ENCODE results near the gene GRIN2A.

The GRIN2A gene

DNA sequence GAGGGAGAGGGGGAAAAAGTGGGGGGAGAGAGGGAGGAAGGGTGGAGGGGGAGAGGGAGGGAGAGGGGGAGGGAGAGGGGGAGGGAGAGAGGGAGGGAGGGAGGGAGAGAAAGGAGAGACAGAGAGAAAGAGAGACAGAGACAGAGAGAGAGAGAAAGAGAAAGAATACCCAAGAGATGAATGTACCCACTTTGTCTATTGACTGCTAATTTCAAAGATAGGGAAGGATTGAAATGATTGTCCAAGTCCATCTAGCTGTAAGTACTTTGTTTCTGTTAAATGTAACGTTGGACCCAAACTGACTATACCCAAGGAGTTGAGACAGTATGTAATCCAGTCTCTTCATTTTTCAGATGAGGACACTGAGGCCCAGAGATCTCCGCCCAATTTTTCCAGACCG is 374.9 kb downstream of the GRIN2A start:
- H3K36me3 ChIP-seq (ENCODE audit: insufficient read depth, low read length), result no peaks in the 10 kb centered on the region

DNA sequence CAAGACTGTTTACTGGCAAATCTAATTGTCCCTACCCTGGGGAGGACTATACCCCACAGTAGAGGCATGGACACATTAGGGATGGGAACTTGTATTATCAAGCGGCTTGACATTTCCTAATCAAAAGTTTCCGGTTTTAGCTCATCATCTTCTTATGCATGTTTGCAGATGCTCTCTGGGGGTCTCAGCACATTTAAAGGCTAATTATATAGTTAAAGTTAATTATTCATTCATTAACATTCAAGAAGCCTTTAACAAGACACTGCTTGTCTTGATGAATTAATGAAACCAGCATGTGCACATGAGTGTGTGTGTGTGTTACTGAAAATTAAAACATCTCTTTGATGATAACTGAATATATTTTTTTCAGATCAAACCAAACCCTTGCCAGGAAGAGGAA is 377.1 kb downstream of the GRIN2A start:
- Histone ChIP-seq H3K4me3 (ENCODE audit: low read depth, low read length) (no peak overlapping the region), H3K27me3 (ENCODE audit: insufficient read depth, low read length) (no peaks in the 10 kb centered on the region), H3K79me2 (ENCODE audit: control insufficient read depth, insufficient read depth, low read length, unreplicated experiment) (no peaks in the 10 kb centered on the region), H3K4me1 (ENCODE audit: control insufficient read depth, insufficient read depth, low read length, unreplicated experiment) (no peaks in the 10 kb centered on the region), H3K36me3 (ENCODE audit: insufficient read depth, low read length) (no peaks in the 10 kb centered on the region), H2AFZ (ENCODE audit: low read length, unreplicated experiment) (no peak overlapping the region), H3K27ac (ENCODE audit: low read depth, low read length) (no peak overlapping the region)

More for the DNA sequence above, 374.9 kb downstream of the GRIN2A start:
- Histone ChIP-seq H3K4me1 (ENCODE audit: control insufficient read depth, insufficient read depth, low read length, unreplicated experiment) (no peaks in the 10 kb centered on the region), H3K27me3 (ENCODE audit: insufficient read depth, low read length) (no peaks in the 10 kb centered on the region), H2AFZ (ENCODE audit: low read length, unreplicated experiment) (no peak overlapping the region), H3K27ac (ENCODE audit: low read depth, low read length) (no peak overlapping the region), H3K79me2 (ENCODE audit: control insufficient read depth, insufficient read depth, low read length, unreplicated experiment) (no peaks in the 10 kb centered on the region), H3K4me3 (ENCODE audit: low read depth, low read length) (no peak overlapping the region)

DNA sequence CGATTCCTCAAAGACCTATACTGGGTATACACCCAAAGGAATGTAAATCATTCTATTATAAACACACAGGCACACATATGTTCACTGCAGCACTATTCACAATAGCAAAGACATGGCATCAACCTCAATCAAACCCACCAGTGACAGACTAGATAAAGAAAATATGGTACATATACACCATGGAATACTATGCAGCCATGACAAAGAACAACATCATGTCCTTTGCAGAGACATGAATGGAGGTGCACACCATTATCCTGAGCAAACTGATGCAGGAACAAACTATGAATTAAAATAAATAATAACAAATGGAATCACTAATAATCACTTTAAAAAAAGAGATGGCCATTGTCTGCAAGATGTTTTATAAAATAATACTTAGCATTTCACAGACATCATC is 380.1 kb downstream of the GRIN2A start:
- no peaks in the 10 kb centered on the region for H3K4me1 ChIP-seq (ENCODE audit: control insufficient read depth, insufficient read depth, low read length, unreplicated experiment)
- no peak overlapping the region for H3K4me3 ChIP-seq (ENCODE audit: low read depth, low read length)
- H3K27me3 ChIP-seq (ENCODE audit: insufficient read depth, low read length), result no peaks in the 10 kb centered on the region
- no peaks in the 10 kb centered on the region for H3K79me2 ChIP-seq (ENCODE audit: control insufficient read depth, insufficient read depth, low read length, unreplicated experiment)
- H3K27ac ChIP-seq (ENCODE audit: low read depth, low read length), result no peak overlapping the region
- H2AFZ ChIP-seq (ENCODE audit: low read length, unreplicated experiment), result no peak overlapping the region
- no peaks in the 10 kb centered on the region for H3K36me3 ChIP-seq (ENCODE audit: insufficient read depth, low read length)

DNA sequence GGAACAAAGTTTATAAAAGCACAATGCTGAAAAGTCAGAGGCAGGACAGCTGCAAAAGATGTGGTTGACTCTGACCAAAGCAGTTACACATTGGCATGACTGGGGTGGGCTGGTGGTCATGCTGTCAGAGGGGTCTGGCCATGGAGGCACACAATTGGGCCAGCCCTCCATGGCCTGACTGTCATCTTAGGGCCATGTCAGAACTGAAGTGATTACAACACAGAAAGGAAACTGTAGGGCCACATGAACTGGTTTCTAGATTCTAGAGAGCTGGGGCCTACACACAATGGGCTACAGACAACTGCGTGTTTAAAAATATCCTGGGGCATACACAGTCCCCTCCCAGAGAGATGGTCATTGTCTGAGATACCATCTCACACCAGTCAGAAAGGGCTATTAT is 380.6 kb downstream of the GRIN2A start:
- no peaks in the 10 kb centered on the region for H3K79me2 ChIP-seq (ENCODE audit: control insufficient read depth, insufficient read depth, low read length, unreplicated experiment)
- H3K27me3 ChIP-seq (ENCODE audit: insufficient read depth, low read length), result no peaks in the 10 kb centered on the region
- no peak overlapping the region for H2AFZ ChIP-seq (ENCODE audit: low read length, unreplicated experiment)
- no peak overlapping the region for H3K4me3 ChIP-seq (ENCODE audit: low read depth, low read length)
- no peaks in the 10 kb centered on the region for H3K36me3 ChIP-seq (ENCODE audit: insufficient read depth, low read length)
- no peaks in the 10 kb centered on the region for H3K4me1 ChIP-seq (ENCODE audit: control insufficient read depth, insufficient read depth, low read length, unreplicated experiment)
- H3K27ac ChIP-seq (ENCODE audit: low read depth, low read length), result no peak overlapping the region

DNA sequence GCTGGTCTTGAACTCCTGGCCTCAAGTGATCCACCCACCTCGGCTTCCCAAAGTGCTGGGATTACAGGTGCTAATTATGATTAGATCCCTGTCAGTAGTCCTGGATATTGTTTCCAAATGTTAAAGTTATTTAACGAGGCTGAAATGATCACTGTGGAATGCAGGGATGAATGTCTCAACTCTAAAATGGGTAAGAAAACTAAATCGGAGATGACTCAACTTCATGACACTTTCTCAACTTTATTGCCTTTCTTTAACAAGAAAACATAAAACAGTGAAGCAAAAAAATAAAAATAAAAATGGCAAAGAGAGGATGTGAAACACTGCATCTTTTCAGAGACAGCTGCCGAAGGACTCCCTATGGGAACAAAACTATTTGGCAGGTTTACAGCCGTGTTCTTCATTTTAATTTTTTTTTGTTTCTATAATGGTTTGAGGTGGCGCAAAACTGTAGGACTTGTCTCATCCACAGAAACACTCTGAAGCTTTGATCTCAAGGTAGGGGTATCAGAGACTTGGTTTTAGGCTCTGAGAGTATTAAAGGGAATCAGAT is 382.0 kb downstream of the GRIN2A start:
- Histone ChIP-seq H3K27me3 (ENCODE audit: insufficient read depth, low read length) (no peaks in the 10 kb centered on the region), H3K27ac (ENCODE audit: low read depth, low read length) (no peak overlapping the region), H3K79me2 (ENCODE audit: control insufficient read depth, insufficient read depth, low read length, unreplicated experiment) (no peaks in the 10 kb centered on the region), H3K36me3 (ENCODE audit: insufficient read depth, low read length) (no peaks in the 10 kb centered on the region), H2AFZ (ENCODE audit: low read length, unreplicated experiment) (no peak overlapping the region), H3K4me3 (ENCODE audit: low read depth, low read length) (no peak overlapping the region), H3K4me1 (ENCODE audit: control insufficient read depth, insufficient read depth, low read length, unreplicated experiment) (no peaks in the 10 kb centered on the region)

DNA sequence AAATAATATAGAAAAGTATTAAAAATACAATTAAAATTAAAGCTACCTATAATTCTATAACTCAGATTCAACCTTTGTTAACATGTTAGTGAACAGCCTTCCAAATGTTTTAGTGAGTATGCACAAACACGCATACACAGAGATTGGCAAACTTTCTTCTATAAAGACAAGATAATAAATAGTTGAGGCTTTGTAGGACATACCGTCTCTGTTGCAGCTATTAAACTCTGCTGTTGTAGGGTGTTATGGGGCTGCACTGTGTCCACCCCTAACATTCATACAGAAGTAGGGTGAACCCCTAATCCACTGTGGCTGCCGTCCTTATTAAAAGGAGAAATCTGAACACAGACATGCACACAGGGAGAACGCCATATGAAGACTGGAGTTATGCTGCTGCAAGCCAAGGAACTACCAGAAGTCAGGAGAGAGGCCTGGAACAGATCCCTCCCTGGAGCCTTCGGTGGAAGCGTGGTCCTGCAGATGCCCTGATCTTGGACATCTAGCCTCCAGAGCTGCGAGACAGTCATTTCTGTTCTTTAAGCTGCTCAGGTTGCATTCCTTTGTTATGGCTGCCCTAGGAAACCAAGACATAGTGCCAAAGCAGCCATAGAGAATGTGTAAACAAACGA is 383.2 kb downstream of the GRIN2A start:
- Histone ChIP-seq H3K27ac (ENCODE audit: low read depth, low read length) (no peak overlapping the region), H2AFZ (ENCODE audit: low read length, unreplicated experiment) (no peak overlapping the region), H3K79me2 (ENCODE audit: control insufficient read depth, insufficient read depth, low read length, unreplicated experiment) (no peaks in the 10 kb centered on the region), H3K27me3 (ENCODE audit: insufficient read depth, low read length) (no peaks in the 10 kb centered on the region), H3K4me3 (ENCODE audit: low read depth, low read length) (no peak overlapping the region), H3K36me3 (ENCODE audit: insufficient read depth, low read length) (no peaks in the 10 kb centered on the region), H3K4me1 (ENCODE audit: control insufficient read depth, insufficient read depth, low read length, unreplicated experiment) (no peaks in the 10 kb centered on the region)

DNA sequence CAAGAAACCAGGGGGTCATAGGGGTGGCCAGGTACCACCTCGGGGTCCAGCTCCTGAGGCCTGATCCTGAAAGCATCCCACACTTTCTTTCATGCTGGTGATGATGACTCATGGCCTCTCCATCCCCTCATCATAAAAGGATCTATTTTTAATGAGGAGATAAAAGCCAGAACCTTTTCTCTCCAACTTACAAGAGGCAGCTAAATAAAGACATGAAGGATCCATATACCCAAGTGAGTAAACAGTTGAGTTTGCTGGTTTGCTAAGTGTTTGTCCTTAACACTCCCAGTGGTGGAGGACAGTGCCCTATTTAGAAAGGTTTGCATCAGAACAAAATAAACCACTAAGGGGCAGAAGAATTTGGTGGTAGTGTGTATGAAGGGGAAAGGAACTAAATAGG is 383.8 kb downstream of the GRIN2A start:
- no peaks in the 10 kb centered on the region for H3K36me3 ChIP-seq (ENCODE audit: insufficient read depth, low read length)
- H3K27me3 ChIP-seq (ENCODE audit: insufficient read depth, low read length), result no peaks in the 10 kb centered on the region
- H3K27ac ChIP-seq (ENCODE audit: low read depth, low read length), result no peak overlapping the region
- no peak overlapping the region for H3K4me3 ChIP-seq (ENCODE audit: low read depth, low read length)
- no peaks in the 10 kb centered on the region for H3K4me1 ChIP-seq (ENCODE audit: control insufficient read depth, insufficient read depth, low read length, unreplicated experiment)
- no peaks in the 10 kb centered on the region for H3K79me2 ChIP-seq (ENCODE audit: control insufficient read depth, insufficient read depth, low read length, unreplicated experiment)
- H2AFZ ChIP-seq (ENCODE audit: low read length, unreplicated experiment), result no peak overlapping the region

DNA sequence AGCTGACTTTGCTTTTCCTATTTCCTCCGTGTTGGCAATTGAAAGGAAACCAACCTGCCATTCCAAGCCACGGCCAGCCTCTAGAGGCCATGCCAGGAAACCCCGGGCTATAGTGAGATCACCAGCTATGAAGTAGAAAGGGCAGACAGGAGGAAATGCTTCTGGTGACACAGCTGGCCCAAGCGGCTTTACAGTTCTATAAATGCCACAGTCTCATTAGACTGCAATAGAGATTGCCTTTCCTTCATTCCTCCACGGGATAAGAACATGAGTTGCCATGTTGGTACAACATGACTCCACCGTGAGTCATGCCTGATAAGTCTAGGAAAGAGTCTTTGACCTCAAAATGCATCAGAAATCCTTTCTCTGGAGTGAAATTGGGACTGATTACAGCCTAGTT is 384.9 kb downstream of the GRIN2A start:
- Histone ChIP-seq H3K79me2 (ENCODE audit: control insufficient read depth, insufficient read depth, low read length, unreplicated experiment) (no peaks in the 10 kb centered on the region), H3K36me3 (ENCODE audit: insufficient read depth, low read length) (no peaks in the 10 kb centered on the region), H3K4me1 (ENCODE audit: control insufficient read depth, insufficient read depth, low read length, unreplicated experiment) (no peaks in the 10 kb centered on the region), H3K27me3 (ENCODE audit: insufficient read depth, low read length) (no peaks in the 10 kb centered on the region), H3K4me3 (ENCODE audit: low read depth, low read length) (no peak overlapping the region), H3K27ac (ENCODE audit: low read depth, low read length) (no peak overlapping the region), H2AFZ (ENCODE audit: low read length, unreplicated experiment) (no peak overlapping the region)

DNA sequence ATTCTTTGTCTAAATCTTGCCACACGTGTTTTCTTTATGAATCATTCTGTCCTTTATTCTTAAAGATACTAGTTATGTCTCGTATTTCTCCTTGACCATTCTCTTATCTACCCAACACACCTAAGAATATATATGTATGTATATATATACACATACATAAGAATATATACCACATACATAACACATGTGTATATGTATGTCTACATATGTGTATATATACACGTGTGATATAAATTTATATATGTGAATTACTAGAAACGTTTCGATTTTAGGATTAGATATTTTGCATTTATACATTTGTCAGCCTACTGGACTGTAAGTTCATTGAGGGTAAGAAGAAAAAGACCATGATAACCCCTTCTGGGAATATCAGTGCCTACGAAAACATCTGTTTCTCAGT is 388.6 kb downstream of the GRIN2A start:
- H3K36me3 ChIP-seq (ENCODE audit: insufficient read depth, low read length), result no peaks in the 10 kb centered on the region

DNA sequence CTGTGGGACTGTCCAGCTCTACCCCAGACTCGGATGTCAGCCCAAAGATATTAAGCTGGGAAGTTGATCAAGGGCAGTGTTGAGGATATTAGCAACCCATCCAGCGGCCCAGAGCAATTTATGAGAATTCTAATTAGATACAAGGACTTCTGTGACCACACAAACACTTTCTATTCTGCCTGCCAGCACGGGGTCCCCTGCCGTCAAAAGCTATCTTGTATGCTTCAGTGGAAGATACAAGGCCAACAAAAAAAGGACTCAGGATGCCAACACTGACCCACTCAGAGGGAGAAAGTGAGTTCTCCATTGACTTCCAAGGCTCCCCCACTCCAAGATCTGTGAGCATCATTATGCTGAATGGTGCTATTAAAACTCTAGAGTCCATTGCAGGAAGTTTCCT is 390.7 kb downstream of the GRIN2A start:
- no peaks in the 10 kb centered on the region for H3K36me3 ChIP-seq (ENCODE audit: insufficient read depth, low read length)
- no peaks in the 10 kb centered on the region for H3K79me2 ChIP-seq (ENCODE audit: control insufficient read depth, insufficient read depth, low read length, unreplicated experiment)
- H3K27me3 ChIP-seq (ENCODE audit: insufficient read depth, low read length), result no peaks in the 10 kb centered on the region
- H3K27ac ChIP-seq (ENCODE audit: low read depth, low read length), result no peak overlapping the region
- no peaks in the 10 kb centered on the region for H3K4me1 ChIP-seq (ENCODE audit: control insufficient read depth, insufficient read depth, low read length, unreplicated experiment)
- H3K4me3 ChIP-seq (ENCODE audit: low read depth, low read length), result no peak overlapping the region
- H2AFZ ChIP-seq (ENCODE audit: low read length, unreplicated experiment), result no peak overlapping the region

More for the DNA sequence above, 388.6 kb downstream of the GRIN2A start:
- no peak overlapping the region for H3K4me3 ChIP-seq (ENCODE audit: low read depth, low read length)
- no peaks in the 10 kb centered on the region for H3K4me1 ChIP-seq (ENCODE audit: control insufficient read depth, insufficient read depth, low read length, unreplicated experiment)
- H2AFZ ChIP-seq (ENCODE audit: low read length, unreplicated experiment), result no peak overlapping the region
- no peak overlapping the region for H3K27ac ChIP-seq (ENCODE audit: low read depth, low read length)
- no peaks in the 10 kb centered on the region for H3K79me2 ChIP-seq (ENCODE audit: control insufficient read depth, insufficient read depth, low read length, unreplicated experiment)
- H3K27me3 ChIP-seq (ENCODE audit: insufficient read depth, low read length), result no peaks in the 10 kb centered on the region

DNA sequence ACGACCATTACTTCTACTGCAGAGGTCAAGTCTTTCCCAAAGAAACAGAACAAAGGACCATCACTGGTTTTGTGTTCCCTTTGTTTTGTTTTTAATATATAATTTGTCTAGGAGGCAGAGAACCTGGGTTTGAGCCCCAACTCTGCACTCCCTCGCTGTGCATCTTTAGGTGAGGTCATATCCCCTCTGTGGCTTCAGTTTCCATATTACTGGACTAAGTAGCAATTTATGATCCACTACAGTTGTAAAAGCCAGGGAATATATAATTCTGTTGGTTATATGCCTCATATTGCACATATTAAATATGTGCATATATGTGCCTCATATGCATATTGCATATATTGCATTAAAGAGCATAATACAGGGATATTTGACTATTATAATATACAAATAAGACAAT is 392.0 kb downstream of the GRIN2A start:
- Histone ChIP-seq H3K36me3 (ENCODE audit: insufficient read depth, low read length) (no peaks in the 10 kb centered on the region), H2AFZ (ENCODE audit: low read length, unreplicated experiment) (no peak overlapping the region), H3K27me3 (ENCODE audit: insufficient read depth, low read length) (no peaks in the 10 kb centered on the region), H3K27ac (ENCODE audit: low read depth, low read length) (no peak overlapping the region), H3K79me2 (ENCODE audit: control insufficient read depth, insufficient read depth, low read length, unreplicated experiment) (no peaks in the 10 kb centered on the region), H3K4me3 (ENCODE audit: low read depth, low read length) (no peak overlapping the region), H3K4me1 (ENCODE audit: control insufficient read depth, insufficient read depth, low read length, unreplicated experiment) (no peaks in the 10 kb centered on the region)
